Activated T-helper 17 cell treated with anti-CD3 and anti-CD28 coated beads, Interleukin-2, amount 50 U/mL, for 72 hours (primary cell): ENCODE measurements around the gene NRAS. TPM values are rescaled to one million over a fixed set of nuclear protein-coding genes. Genes with fewer than 3 reads are reported as not detected.

Source experiments
- ATAC-seq: fragments of 150-1000 bp; cut with Tn5 transposase; replicated peaks from 2 replicates; pipeline ENCODE4 v1.10.0; 2021; ENCODE audit warnings: mild to moderate bottlenecking, moderate library complexity
- H3K27ac Mint-ChIP-seq: one replicate; pipeline ENCODE4 v1.8.0; 2022; ENCODE audit warnings: mixed read lengths
- H3K27me3 Mint-ChIP-seq: one replicate; pipeline ENCODE4 v1.8.0; 2022; ENCODE audit warnings: mixed read lengths
- H3K36me3 Mint-ChIP-seq: one replicate; pipeline ENCODE4 v1.8.0; 2022; ENCODE audit warnings: low read depth, mild to moderate bottlenecking, mixed read lengths
- H3K4me1 Mint-ChIP-seq: one replicate; pipeline ENCODE4 v1.8.0; 2022; ENCODE audit warnings: mixed read lengths
- H3K4me3 Mint-ChIP-seq: one replicate; pipeline ENCODE4 v1.8.0; 2022; ENCODE audit warnings: mild to moderate bottlenecking, mixed read lengths
- H3K9me3 Mint-ChIP-seq: one replicate; pipeline ENCODE4 v1.8.0; 2022; ENCODE audit warnings: mixed read lengths
- total RNA-seq, 2 donors: library from RNA; stranded (reverse); gene quantifications; one replicate each; pipeline ENCODE4 v1.2.3, GENCODE V29; 2022

Gene NRAS
- total RNA-seq, 2 donors from 2014 or later, result 45.5 to 54.8 TPM

GRCh38 chr1:114676115-114676514, 40.5 kb downstream of the NRAS start:
- no peaks in the 10 kb centered on the region for H3K4me1 Mint-ChIP-seq
- no peak for ATAC-seq
- no peak overlapping the region for H3K4me3 Mint-ChIP-seq
- H3K27me3 Mint-ChIP-seq, result peaks cover 28% of the 10 kb centered on the region
- H3K9me3 Mint-ChIP-seq, result no peaks in the 10 kb centered on the region
- no peaks in the 10 kb centered on the region for H3K36me3 Mint-ChIP-seq
- H3K27ac Mint-ChIP-seq, result no peak overlapping the region

GRCh38 chr1:114671939-114672275, 44.7 kb downstream of the NRAS start:
- ATAC-seq, result no peak
- H3K9me3 Mint-ChIP-seq, result no peaks in the 10 kb centered on the region
- peaks cover 4% of the 10 kb centered on the region for H3K4me1 Mint-ChIP-seq
- H3K27me3 Mint-ChIP-seq, result peaks cover 11% of the 10 kb centered on the region
- H3K4me3 Mint-ChIP-seq, result no peak overlapping the region
- no peak overlapping the region for H3K27ac Mint-ChIP-seq
- H3K36me3 Mint-ChIP-seq, result no peaks in the 10 kb centered on the region

GRCh38 chr1:114671011-114671938, 45.3 kb downstream of the NRAS start:
- H3K36me3 Mint-ChIP-seq, result no peaks in the 10 kb centered on the region
- peak overlapping the region; percentile 83 for H3K4me3 Mint-ChIP-seq
- no peak overlapping the region for H3K27ac Mint-ChIP-seq
- peaks cover 5% of the 10 kb centered on the region for H3K27me3 Mint-ChIP-seq
- no peaks in the 10 kb centered on the region for H3K9me3 Mint-ChIP-seq
- peaks cover 4% of the 10 kb centered on the region for H3K4me1 Mint-ChIP-seq
- no peak for ATAC-seq

GRCh38 chr1:114670083-114671010, 46.2 kb downstream of the NRAS start:
- H3K36me3 Mint-ChIP-seq, result no peaks in the 10 kb centered on the region
- ATAC-seq, result peak; percentile 98

GRCh38 chr1:114669562-114670082, 46.9 kb downstream of the NRAS start, which contains the start of gene DENND2C:
Gene DENND2C, minus strand, starts transcription at chr1:114670049. Its CDS starts 44,065 bp downstream, at chr1:114625984.
- Mint-ChIP-seq H3K27me3 (no peaks in the 10 kb centered on the region), H3K36me3 (no peaks in the 10 kb centered on the region), H3K27ac (peak within 1 kb of the TSS; percentile 20), H3K4me1 (peaks cover 4% of the 10 kb centered on the region), H3K4me3 (peak within 1 kb of the TSS; percentile 83), H3K9me3 (no peaks in the 10 kb centered on the region)
- ATAC-seq, result peak; percentile 74

More at GRCh38 chr1:114670083-114671010, 46.2 kb downstream of the NRAS start:
- Mint-ChIP-seq H3K9me3 (no peaks in the 10 kb centered on the region), H3K4me1 (peaks cover 4% of the 10 kb centered on the region), H3K4me3 (peak overlapping the region; percentile 83), H3K27ac (peak overlapping the region; percentile 20), H3K27me3 (no peaks in the 10 kb centered on the region)

- Mint-ChIP-seq H3K27me3 (no peaks in the 10 kb centered on the region), H3K27ac (no peak overlapping the region), H3K4me3 (peak overlapping the region; percentile 83), H3K9me3 (no peaks in the 10 kb centered on the region), H3K4me1 (peaks cover 4% of the 10 kb centered on the region), H3K36me3 (no peaks in the 10 kb centered on the region)
- no peak for ATAC-seq
Measured at GRCh38 chr1:114668784-114669561, 47.6 kb downstream of the NRAS start.

GRCh38 chr1:114668373-114668772, 48.2 kb downstream of the NRAS start:
- Mint-ChIP-seq H3K36me3 (no peaks in the 10 kb centered on the region), H3K4me1 (peaks cover 4% of the 10 kb centered on the region), H3K27ac (no peak overlapping the region), H3K9me3 (no peaks in the 10 kb centered on the region), H3K27me3 (no peaks in the 10 kb centered on the region), H3K4me3 (peak overlapping the region; percentile 83)
- no peak for ATAC-seq

GRCh38 chr1:114666954-114667353, 49.6 kb downstream of the NRAS start:
- no peak for ATAC-seq
- Mint-ChIP-seq H3K27me3 (no peaks in the 10 kb centered on the region), H3K4me3 (no peak overlapping the region), H3K36me3 (no peaks in the 10 kb centered on the region), H3K4me1 (peaks cover 4% of the 10 kb centered on the region), H3K27ac (no peak overlapping the region), H3K9me3 (no peaks in the 10 kb centered on the region)

- Mint-ChIP-seq H3K9me3 (no peaks in the 10 kb centered on the region), H3K27ac (no peak overlapping the region), H3K4me1 (no peaks in the 10 kb centered on the region), H3K4me3 (no peak overlapping the region), H3K36me3 (no peaks in the 10 kb centered on the region), H3K27me3 (peaks cover 17% of the 10 kb centered on the region)
- ATAC-seq, result no peak
Measured at GRCh38 chr1:114660238-114660637, 56.3 kb downstream of the NRAS start.

Other genes with a start within 250 kb of the NRAS start
- 10 to 100 TPM; 36.6 to 45.9 TPM for gene TRIM33, start 205.6 kb downstream of the NRAS start, total RNA-seq
- gene BCAS2, start 135.2 kb downstream of the NRAS start, total RNA-seq, result 10 to 100 TPM; 39.3 to 50.4 TPM
- gene DENND2C, start 46.7 kb downstream of the NRAS start, total RNA-seq, result 1 to 10 TPM; 1.0 to 1.4 TPM
- gene AMPD1, start 21.2 kb downstream of the NRAS start, total RNA-seq, result not detected
- gene CSDE1, start 41.2 kb upstream of the NRAS start, total RNA-seq, result 100 to 1,000 TPM; 465 to 604 TPM
- 10 to 100 TPM; 55.9 to 86.3 TPM for gene SIKE1, start 63.9 kb upstream of the NRAS start, total RNA-seq
- not detected for gene SYCP1, start 138.1 kb upstream of the NRAS start, total RNA-seq